ENCODE data around the gene THRB.

- TF ChIP-seq YY1 (IDR thresholded peaks at IDR 0.05; ENCODE audit: insufficient read depth, insufficient read length) (no peak), ZNF274 (IDR thresholded peaks at IDR 0.05; ENCODE audit: low read depth, low read length) (no peak), SUZ12 (IDR thresholded peaks at IDR 0.05; ENCODE audit: extremely low read depth, insufficient read depth, insufficient read length) (no peak)
These were observed 27.5 kb upstream of the THRB start for GRCh38 chr3:24522146-24522579.

All from NT2/D1 (cell line).